KOPT-K1 (cell line): Measurements from ENCODE around the gene NECTIN1.

Source experiments
- H3K27ac ChIP-seq: fragments of 200-600 bp; sonication (generic); 2 replicates; pipeline ENCODE4 v1.5.1; 2016; ENCODE audit warnings: antibody characterized with exemption, mild to moderate bottlenecking, low read depth, low read length; ENCODE audit not compliant: poor library complexity, severe bottlenecking
- H3K36me3 ChIP-seq: fragments of 200-600 bp; sonication (generic); 2 replicates; pipeline ENCODE4 v1.5.1; 2017; ENCODE audit warnings: antibody characterized with exemption, mild to moderate bottlenecking, low read length, moderate library complexity; ENCODE audit not compliant: insufficient read depth
- H3K9me3 ChIP-seq: fragments of 200-600 bp; sonication (generic); 2 replicates; pipeline ENCODE4 v1.5.1; 2017; ENCODE audit warnings: antibody characterized with exemption, low read length, mild to moderate bottlenecking; ENCODE audit not compliant: insufficient read depth, poor library complexity, severe bottlenecking

NECTIN1 gene

DNA sequence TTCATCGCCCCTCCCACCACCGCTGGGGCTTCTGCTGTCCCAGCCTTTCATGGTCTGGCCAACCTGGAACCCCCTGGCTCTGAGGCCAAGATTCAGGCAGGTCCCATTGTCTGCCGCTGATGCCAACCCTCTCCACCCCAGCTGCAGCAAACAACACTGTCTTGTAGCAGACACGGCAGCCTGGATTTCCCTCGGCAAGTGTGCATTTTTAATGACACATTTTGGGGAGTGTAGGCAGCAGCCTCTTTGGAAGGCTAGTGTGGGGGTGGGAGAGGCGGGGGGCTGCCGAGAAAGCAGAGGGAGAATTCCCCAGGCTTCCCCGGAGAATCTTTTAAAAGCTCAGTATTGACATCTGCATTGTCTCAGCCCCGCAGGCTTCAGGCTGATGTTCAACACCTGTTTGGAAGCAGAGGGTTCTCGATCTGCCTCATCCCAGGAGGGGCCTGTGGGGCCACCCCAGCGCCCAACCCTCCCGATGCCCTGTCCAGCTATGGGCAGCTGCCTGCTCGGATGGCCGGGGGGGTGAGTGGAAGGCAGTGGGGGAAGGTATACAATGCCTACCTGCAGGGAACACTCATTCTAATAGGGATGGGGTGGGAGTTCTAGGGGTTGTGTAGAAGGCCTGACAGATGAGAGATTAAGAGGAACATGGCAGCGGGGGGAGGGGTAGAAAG lies 41.5 kb downstream of the NECTIN1 start:
- no peaks in the 10 kb centered on the region for H3K36me3 ChIP-seq
- H3K27ac ChIP-seq: no peak overlapping the region
- no peaks in the 10 kb centered on the region for H3K9me3 ChIP-seq

DNA sequence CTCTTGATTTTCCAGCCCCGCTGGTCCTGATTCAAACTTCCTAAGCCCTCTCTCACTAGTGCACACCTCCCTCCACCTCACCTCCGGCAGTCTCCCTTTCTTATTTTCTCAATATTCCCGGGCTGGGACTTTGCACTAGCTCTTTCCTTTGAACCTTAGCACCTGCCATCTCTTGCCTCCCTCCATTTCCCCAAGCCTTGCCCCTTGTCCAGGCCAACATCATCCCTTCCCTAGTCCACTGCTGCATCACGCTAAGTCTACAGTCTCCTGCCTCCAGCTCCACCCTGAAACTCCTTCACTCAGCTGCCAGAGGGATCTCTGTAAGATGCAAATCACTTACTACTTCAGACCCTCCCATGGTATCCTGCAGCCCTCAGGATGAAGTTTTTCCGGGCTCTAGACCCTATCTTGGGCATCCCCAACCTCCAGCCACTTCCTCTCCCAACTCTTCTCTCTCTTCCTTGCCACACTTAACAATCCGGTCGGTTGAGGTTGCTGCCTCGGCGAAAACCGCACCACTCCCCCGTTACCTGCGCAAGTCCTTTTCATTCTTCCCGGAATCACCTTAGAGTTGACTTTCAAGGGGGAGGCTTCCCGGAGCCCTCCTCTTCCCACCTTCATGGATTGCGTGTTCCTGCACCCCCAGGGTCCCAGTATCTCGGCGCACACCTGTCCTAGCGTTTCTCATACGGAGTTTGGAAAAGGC lies 42.7 kb downstream of the NECTIN1 start:
- no peaks in the 10 kb centered on the region for H3K36me3 ChIP-seq
- no peak overlapping the region for H3K27ac ChIP-seq
- no peaks in the 10 kb centered on the region for H3K9me3 ChIP-seq

DNA sequence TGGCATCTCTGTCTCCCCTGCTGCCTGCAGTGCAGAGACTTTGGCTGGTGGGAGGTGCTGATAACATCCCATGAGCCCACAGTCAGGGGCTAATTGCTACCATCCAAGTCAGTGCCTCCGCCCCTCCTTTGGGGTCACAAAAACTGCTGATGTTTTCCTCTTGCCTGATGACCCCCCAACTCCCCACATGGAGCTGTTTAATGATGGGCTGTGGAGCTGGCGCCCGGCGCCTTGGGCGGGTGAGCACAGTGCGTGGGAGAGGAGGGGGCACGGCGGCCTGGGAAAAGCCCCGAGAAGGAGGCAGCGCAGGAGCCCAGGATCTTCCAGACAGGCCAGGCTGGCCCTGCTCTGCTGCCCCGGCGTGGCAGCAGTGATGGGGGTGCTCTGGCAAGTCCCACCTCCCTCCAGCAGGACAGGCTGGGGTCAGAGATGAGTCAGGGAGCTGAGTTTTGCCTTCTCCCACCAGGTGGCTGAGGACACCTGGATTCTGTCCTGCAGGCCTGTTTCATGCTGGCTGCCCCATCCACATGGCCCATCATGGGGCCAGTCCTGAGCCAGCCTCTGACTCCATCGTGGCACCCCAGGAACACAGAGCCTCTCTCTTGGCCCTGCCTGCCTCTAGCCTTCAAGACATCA lies 43.8 kb downstream of the NECTIN1 start:
- Histone ChIP-seq H3K27ac (no peak overlapping the region), H3K9me3 (no peaks in the 10 kb centered on the region), H3K36me3 (no peaks in the 10 kb centered on the region)

DNA sequence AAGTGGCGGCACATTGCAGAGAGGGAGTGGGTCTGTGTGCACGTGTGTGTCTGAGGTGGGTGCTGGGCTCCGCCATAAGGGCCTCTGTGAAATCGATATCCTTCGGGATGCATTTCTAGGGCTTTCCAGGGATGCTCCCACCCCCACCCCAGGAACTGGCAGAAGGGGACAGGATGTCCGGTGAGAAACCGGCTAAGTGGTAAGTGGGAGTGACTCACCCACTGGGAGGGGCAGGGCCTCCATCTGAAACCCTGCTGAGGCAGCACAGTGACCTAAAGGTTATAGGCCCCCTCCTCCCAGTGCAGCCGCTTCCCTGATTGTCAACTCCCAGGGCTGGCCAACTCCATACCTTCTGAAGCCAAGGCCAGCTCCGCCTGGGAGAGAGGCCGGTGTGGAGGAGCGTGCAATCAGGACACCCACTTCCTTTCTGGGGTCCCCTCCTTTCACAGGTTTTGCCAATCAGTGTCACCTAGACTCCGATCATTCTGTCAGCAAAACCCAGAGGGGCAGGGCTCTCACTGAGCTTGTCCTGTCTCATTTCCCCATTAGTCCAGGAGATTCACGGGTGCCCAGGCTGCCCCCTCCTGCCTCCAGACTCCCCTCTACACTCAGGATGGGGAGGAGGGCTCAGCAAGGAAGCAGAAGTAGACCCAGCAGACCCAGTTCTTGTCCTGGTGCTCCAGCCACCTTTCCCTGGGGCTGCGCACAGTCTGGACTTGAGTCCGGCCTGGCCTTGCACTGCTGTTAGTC lies 44.5 kb downstream of the NECTIN1 start:
- Histone ChIP-seq H3K9me3 (no peaks in the 10 kb centered on the region), H3K27ac (no peak overlapping the region), H3K36me3 (no peaks in the 10 kb centered on the region)

DNA sequence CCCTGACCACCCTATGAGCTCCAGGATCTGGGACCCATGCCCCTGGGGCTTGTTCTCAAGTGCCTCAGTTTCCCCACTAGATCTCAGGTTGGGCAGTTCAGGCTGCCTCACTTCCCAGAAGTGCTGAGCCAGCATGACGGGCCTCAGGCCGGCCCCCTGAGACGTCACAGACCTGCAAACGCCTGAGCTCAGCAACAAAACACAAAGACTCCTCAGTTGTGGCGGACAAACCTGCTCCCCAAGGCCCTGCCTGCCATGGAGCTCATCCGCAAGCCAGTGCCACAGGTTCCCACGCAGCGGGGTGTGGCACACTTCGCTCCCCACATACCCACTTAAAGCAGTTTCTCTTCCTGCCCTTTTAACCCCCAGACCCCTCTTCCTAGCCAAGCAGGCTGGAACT lies 45.2 kb downstream of the NECTIN1 start:
- Histone ChIP-seq H3K9me3 (no peaks in the 10 kb centered on the region), H3K36me3 (no peaks in the 10 kb centered on the region), H3K27ac (no peak overlapping the region)

DNA sequence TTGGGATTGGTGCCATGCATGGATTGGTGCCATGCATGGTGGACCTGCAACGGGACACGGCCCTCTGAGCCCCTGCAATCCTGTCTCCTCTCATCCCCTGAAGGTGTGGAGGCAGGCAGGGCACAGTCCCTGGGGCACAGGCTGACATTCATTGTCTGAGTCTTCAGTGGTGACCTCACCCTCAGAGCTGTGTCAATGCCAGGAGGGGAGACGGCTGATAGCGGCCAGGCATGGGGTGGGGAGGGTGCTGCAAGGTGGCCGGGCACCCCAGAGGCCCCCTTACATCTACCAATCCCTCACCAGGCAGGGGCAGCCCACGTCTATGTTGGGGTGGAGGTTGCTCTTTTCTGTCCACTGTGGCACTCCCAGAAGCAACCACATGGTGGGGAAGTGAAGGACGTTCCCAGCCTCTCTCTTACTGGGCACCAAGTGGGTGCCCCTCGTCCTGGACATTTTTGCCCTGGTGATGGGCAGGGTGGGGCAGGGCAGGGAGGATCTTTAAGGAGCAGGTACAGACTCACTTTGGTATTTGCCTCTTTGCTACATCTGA lies 47.6 kb downstream of the NECTIN1 start:
- H3K27ac ChIP-seq: no peak overlapping the region

DNA sequence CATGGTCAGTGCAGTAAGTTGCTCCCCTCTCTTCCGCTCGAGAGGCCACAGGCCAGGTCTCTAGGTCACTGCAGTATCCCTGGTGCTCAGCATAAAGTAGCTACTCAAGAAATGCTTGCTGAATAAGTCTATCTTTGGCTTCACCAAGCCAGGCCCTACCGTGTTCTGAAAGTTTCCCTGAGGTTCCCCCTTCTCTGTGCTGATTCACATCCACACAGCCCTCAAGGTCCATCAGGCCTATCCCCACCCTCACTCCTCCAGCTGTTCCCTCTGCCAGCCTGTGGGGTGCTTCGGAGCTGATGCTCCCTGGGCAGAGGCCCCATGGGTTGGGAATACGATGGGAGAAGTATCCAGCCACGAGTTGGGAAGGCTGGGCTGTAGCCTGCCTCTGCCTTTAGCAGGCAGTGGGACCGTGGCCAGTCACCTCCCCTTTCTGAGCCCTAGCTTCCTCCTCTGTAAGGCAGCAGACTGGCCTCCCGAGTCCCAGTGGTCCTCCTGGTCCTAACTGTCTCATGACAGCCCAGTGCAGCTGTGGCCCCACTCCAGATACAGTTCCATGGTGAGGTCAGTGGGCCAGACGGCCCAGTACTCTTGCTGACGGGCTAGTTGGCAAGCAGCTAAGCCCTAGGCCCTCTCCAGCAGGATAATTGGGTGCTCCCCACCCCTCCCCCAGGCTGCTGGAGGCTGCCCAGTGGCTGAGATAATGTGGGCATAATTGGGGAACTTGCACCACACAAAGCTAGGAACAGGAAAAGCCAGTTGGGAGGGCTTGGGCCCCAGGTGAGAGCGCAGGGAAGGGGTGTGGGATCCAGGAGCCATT lies 48.2 kb downstream of the NECTIN1 start:
- Histone ChIP-seq H3K9me3 (peaks cover 15% of the 10 kb centered on the region), H3K27ac (no peak overlapping the region)

More for the DNA sequence above, 47.6 kb downstream of the NECTIN1 start:
- Histone ChIP-seq H3K9me3 (peaks cover 15% of the 10 kb centered on the region), H3K36me3 (no peaks in the 10 kb centered on the region)

DNA sequence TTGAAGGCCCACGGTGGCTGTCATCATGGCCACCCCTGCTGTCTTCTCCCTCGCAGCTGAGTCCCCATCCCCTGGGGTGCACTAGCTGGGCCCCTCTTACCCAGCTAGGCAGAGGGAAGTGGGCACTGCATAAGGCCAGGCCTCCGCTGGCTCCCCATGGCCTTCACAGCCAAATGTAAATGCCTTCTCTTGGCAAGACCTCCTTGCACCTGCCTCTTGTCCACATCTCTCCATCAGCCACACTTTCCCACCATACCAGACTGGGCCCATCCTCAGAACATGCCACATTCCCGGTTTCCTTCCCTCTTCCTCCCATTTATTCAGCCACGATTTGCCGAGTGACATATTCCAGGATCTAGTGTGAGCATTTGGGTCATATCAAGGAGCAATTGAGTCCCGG lies 49.7 kb downstream of the NECTIN1 start:
- Histone ChIP-seq H3K9me3 (peaks cover 15% of the 10 kb centered on the region), H3K27ac (no peak overlapping the region), H3K36me3 (no peaks in the 10 kb centered on the region)

More for the DNA sequence above, 48.2 kb downstream of the NECTIN1 start:
- H3K36me3 ChIP-seq: no peaks in the 10 kb centered on the region

DNA sequence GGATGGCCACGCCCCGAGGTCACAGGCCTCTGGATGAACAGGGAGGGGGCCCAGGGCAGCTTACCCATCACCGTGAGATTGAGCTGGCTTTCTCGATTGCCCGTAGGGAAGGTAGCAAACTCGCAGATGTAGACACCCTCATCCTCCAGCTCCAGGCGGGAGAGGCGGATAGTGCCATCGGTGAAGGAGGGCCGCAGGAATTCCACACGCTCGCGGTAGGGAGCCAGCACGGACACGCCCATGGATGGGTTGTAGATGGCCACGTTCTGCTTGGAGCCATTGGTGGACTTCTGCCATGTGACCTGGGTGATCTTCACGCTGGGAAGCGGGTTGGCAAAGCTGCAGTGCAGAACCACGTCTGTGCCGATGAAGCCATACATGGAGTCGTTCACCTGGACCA lies 50.6 kb downstream of the NECTIN1 start:
- Histone ChIP-seq H3K9me3 (peaks cover 15% of the 10 kb centered on the region), H3K36me3 (no peaks in the 10 kb centered on the region), H3K27ac (no peak overlapping the region)

DNA sequence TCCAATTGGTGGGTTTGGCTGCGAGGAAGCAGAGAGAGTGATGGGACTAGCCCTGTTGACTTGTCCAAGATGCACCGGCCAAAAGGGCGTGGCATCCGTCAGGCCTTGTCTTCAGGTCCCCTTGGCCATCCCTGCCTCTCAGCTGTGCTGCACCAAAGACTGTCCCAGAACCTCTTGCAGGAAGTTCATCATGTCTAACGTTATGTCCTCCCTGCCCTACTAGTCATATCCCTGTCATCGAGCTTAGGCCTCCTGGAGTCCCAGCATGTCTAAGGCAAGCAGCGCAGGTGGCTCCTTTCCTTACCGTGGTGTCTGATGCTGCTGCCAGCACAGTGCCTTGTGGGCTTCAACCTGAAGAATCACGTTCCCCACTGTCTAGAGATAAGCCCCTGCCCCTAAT lies 51.2 kb downstream of the NECTIN1 start:
- H3K9me3 ChIP-seq: peaks cover 15% of the 10 kb centered on the region
- no peak overlapping the region for H3K27ac ChIP-seq
- no peaks in the 10 kb centered on the region for H3K36me3 ChIP-seq

DNA sequence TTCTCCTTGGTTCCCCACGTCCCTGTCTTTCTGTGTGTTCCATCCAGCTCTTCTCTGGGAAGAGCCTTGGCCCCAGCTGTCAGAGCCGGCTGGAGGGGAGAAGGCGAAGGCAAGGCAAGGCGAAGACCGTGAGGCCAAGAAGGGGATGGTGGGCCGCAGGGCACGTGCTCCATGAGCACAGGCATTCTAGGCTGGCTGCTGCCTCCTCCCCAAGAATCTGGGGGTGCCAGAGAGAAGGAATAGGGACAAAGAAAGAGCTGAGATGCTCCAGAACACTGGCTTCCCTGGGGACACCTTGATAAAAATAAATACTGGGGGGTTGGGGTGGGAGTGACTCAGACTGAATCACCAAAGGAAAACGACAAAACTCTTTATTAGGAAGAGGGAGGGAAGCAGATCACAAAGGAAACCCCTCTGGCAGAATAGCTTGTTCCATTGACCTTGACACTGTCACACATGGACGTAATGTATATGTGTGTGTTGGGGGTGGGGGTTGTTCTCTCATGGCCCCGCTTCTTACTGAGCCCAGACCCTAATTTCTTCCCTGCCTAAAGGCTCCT lies 52.5 kb downstream of the NECTIN1 start:
- H3K27ac ChIP-seq: no peak overlapping the region
- peaks cover 15% of the 10 kb centered on the region for H3K9me3 ChIP-seq
- H3K36me3 ChIP-seq: no peaks in the 10 kb centered on the region

DNA sequence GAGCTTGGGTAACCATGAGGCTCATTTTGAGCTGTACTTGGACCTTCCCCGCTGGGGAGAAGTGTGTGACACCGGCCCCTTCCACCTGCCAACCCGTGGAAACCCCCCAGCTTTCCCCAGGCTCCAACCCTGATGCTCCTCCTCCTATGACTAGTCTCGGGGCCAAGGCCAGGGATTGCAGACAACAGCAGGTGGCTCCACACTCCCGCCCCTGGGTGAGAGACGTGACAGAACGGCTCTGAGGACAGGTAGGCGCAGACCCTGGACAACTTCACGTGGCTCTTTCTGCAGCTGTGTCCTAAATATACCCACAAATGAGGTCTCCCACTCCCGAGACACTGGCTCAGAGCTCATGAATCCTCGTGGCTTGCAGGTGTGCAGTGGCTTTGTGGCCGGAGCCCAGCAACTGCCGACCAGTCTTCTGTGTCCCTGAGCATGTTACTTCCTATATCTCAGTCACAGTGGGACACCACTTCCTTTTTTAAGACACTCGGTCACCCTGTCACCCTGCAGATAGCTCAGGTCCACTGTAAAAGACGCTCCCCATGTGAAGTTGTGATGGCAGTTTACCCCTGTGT lies 55.2 kb downstream of the NECTIN1 start:
- H3K36me3 ChIP-seq: no peaks in the 10 kb centered on the region
- H3K27ac ChIP-seq: no peak overlapping the region
- peaks cover 15% of the 10 kb centered on the region for H3K9me3 ChIP-seq

DNA sequence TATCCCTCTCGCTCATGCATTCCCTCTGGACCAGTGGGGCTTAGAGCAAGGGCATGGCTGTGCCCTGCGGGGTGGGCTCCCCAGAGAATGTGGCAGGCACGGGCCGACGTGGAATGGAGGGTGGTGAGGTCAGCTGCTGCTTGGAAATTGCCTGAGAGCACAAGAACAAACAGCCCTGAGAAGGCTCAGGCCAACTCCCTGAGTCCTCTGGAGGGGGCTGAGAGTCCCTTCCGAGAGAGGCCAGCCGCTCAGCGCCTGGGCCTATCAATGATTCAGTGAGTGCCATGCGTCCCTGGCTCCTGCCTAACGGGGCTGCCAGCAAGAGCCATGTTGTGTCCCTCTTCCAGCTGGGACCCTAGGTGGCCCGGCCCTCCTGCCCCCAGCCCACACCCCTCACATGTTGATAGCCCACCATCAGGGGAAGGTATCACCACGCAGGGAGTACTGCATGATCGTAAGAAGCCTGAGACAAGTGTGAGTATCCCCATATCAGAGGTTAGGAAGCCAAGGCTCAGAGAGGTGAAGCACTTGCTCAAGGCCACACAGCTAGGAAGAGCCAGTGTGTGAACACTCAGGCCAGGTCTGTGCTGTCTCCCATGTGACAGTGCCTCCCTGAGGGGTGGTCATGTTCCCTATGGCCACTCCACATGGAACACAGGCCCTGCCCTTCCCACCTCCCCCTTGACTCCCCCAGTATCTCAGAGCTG lies 55.8 kb downstream of the NECTIN1 start:
- peaks cover 12% of the 10 kb centered on the region for H3K9me3 ChIP-seq
- no peaks in the 10 kb centered on the region for H3K36me3 ChIP-seq
- H3K27ac ChIP-seq: no peak overlapping the region
